HCT116 (cell line): ENCODE measurements around the gene CCNE1. TPM values are rescaled to one million over a fixed set of nuclear protein-coding genes. Genes with fewer than 3 reads are reported as not detected.

ENCODE experiments used
- CTCF ChIP-seq, 3 experiments: fragments of 200-600 bp in 1 of 3; sonication (generic) in 1 of 3; IDR thresholded peaks in 2 of 3; conservative IDR thresholded peaks in 1 of 3; 2 replicates each; pipeline ENCODE4 v1.5.1; 2012 to 2017; ENCODE audit warnings: low read depth in 2 of 3, low read length in 2 of 3, antibody characterized with exemption in 1 of 3, borderline replicate concordance in 1 of 3, control low read depth in 1 of 3, mild to moderate bottlenecking in 1 of 3, mixed read lengths in 1 of 3, mixed run types in 1 of 3, moderate library complexity in 1 of 3; ENCODE audit not compliant: insufficient read depth in 1 of 3
- EZH2 ChIP-seq: fragments of 200-600 bp; sonication (generic); IDR thresholded peaks from 2 replicates; pipeline ENCODE4 v1.6.1; 2017; ENCODE audit warnings: antibody characterized with exemption, mixed run types
- MAX ChIP-seq: IDR thresholded peaks from 2 replicates; pipeline ENCODE4 v1.6.1; 2012
- POLR2AphosphoS5 ChIP-seq: IDR thresholded peaks from 2 replicates; pipeline ENCODE4 v1.6.1; 2011; ENCODE audit warnings: mild to moderate bottlenecking, low read depth, low read length, moderate library complexity
- REST ChIP-seq: IDR thresholded peaks from 2 replicates; pipeline ENCODE4 v1.6.1; 2012; ENCODE audit warnings: low read depth
- SP1 ChIP-seq: IDR thresholded peaks from 2 replicates; pipeline ENCODE4 v1.6.1; 2012; ENCODE audit warnings: low read depth
- SRF ChIP-seq: IDR thresholded peaks from 2 replicates; pipeline ENCODE4 v1.6.1; 2012; ENCODE audit warnings: low read depth
- total RNA-seq: library from RNA; stranded (reverse); gene quantifications from one replicate; pipeline ENCODE4 v1.2.1, GENCODE V29; 2021; ENCODE audit not compliant: unreplicated experiment

The CCNE1 gene
- total RNA-seq, 1 experiment from 2014 or later = 29.3 TPM

- no peak for TF ChIP-seq REST
- no peak for TF ChIP-seq SRF
- TF ChIP-seq MAX = no peak
- no peak for TF ChIP-seq SP1
- no peak for TF ChIP-seq POLR2AphosphoS5
- TF ChIP-seq CTCF (IDR thresholded peaks at IDR 0.05 in 2 of 3, conservative IDR thresholded peaks at IDR 0.05 in 1 of 3; ENCODE audit: borderline replicate concordance in 1 of 3, insufficient read depth in 1 of 3, low read depth in 2 of 3, low read length in 2 of 3) = no peak
- no peak for TF ChIP-seq EZH2
- TF ChIP-seq, all 23 proteins: peak for 0
These were observed 30.2 kb upstream of the CCNE1 start (continued) for GRCh38 chr19:29781386-29782259.
